ENCODE data around the gene MVD.

The MVD gene

GRCh38 chr16:88647178-88648070, 15.5 kb downstream of the MVD start:
- CTCF ChIA-PET = interaction anchor here (1.5 kb wide), 1 partner anchor 13 kb away, joined by 3 read pairs; no protein-coding TSS in a partner anchor
- POLR2A ChIA-PET = no interaction called here
- no peak for DNase-seq (ENCODE audit: low read depth, low spot score)
- TF ChIP-seq, protein P1, sequence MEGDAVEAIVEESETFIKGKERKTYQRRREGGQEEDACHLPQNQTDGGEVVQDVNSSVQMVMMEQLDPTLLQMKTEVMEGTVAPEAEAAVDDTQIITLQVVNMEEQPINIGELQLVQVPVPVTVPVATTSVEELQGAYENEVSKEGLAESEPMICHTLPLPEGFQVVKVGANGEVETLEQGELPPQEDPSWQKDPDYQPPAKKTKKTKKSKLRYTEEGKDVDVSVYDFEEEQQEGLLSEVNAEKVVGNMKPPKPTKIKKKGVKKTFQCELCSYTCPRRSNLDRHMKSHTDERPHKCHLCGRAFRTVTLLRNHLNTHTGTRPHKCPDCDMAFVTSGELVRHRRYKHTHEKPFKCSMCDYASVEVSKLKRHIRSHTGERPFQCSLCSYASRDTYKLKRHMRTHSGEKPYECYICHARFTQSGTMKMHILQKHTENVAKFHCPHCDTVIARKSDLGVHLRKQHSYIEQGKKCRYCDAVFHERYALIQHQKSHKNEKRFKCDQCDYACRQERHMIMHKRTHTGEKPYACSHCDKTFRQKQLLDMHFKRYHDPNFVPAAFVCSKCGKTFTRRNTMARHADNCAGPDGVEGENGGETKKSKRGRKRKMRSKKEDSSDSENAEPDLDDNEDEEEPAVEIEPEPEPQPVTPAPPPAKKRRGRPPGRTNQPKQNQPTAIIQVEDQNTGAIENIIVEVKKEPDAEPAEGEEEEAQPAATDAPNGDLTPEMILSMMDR (IDR thresholded peaks at IDR 0.05; ENCODE audit: insufficient read depth, low read length, missing control alignments) = no peak
- no peak overlapping the region for H3K4me3 ChIP-seq (ENCODE audit: low read depth, low read length)

GRCh38 chr16:88646345-88647034, 16.4 kb downstream of the MVD start:
- no peak overlapping the region for H3K4me3 ChIP-seq (ENCODE audit: low read depth, low read length)
- ChIA-PET CTCF (interaction anchor here (1.5 kb wide), 1 partner anchor 14 kb away, joined by 3 read pairs; no protein-coding TSS in a partner anchor), POLR2A (no interaction called here)
- DNase-seq (ENCODE audit: low read depth, low spot score) = no peak
- TF ChIP-seq, protein P1 (IDR thresholded peaks at IDR 0.05; ENCODE audit: insufficient read depth, low read length, missing control alignments) = no peak

DNA sequence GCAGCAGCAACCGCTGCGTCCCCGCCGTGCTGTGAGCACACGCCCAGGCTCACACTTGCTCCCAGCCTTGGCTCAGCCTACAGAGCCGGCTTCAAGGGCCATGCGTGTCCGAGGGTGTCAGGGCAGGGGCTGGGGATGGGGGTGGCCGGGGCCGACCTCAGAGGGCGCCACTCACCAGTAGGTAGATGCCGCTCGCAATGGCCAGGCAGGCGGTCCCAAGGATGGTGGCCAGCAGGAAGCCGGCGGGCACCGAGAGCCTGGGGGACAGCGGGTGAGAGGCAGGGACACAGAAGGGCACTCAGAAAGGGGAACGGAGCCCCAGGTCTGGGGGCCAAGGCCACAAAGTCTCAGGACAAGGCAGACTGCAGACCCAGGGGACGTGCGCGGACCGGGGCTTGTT, 16.9 kb downstream of the MVD start:
- TF ChIP-seq, protein P1 (IDR thresholded peaks at IDR 0.05; ENCODE audit: insufficient read depth, low read length, missing control alignments) = no peak
- no peak for DNase-seq (ENCODE audit: low read depth, low spot score)
- POLR2A ChIA-PET = no interaction called here
- CTCF ChIA-PET = interaction anchor here (1.5 kb wide), 1 partner anchor 14 kb away, joined by 3 read pairs; no protein-coding TSS in a partner anchor
- H3K4me3 ChIP-seq (ENCODE audit: low read depth, low read length) = no peak overlapping the region

GRCh38 chr16:88645455-88645854, 17.4 kb downstream of the MVD start:
- POLR2A ChIA-PET = no interaction called here

DNA sequence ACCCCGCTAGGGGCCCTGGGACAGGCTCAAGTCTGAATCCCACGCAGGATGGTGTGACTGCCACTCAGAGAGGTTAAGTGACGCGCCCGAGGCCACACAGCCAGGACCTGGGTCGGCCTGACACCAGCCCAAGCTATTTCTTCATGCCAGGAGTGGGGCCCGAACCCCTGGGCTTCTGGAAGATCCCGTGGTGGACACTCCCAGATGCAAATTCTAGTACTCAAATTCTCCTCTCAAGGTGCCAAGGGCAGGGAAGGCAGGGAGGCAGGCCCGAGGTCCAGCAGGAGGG, 19.3 kb downstream of the MVD start:
- TF ChIP-seq, protein P1 (IDR thresholded peaks at IDR 0.05; ENCODE audit: insufficient read depth, low read length, missing control alignments) = no peak
- no peak overlapping the region for H3K4me3 ChIP-seq (ENCODE audit: low read depth, low read length)
- CTCF ChIA-PET = no interaction called here
- no peak for DNase-seq (ENCODE audit: low read depth, low spot score)
- POLR2A ChIA-PET = no interaction called here

More at GRCh38 chr16:88645455-88645854, 17.4 kb downstream of the MVD start:
- TF ChIP-seq, protein P1 (IDR thresholded peaks at IDR 0.05; ENCODE audit: insufficient read depth, low read length, missing control alignments) = no peak
- DNase-seq (ENCODE audit: low read depth, low spot score) = no peak
- H3K4me3 ChIP-seq (ENCODE audit: low read depth, low read length) = no peak overlapping the region
- CTCF ChIA-PET = no interaction called here
